ENCODE data around the gene FOXN3.

Gene FOXN3

GRCh38 chr14:89444516-89445125, 27.6 kb upstream of the FOXN3 start:
- no peak for TF ChIP-seq EZH2phosphoT487 (IDR thresholded peaks at IDR 0.05; ENCODE audit: low read depth)
- TF ChIP-seq CTCF (IDR thresholded peaks at IDR 0.05; ENCODE audit: low read depth, low read length) = no peak
- Histone ChIP-seq H3K9me3 (ENCODE audit: insufficient read depth, low read length) (no peaks in the 10 kb centered on the region), H3K4me2 (ENCODE audit: low read length) (peak overlapping the region; percentile 57), H3K9ac (ENCODE audit: low read length) (peak overlapping the region; percentile 4; the same call in 1 of the 2 replicates), H2AFZ (ENCODE audit: low read depth, low read length) (no peak overlapping the region), H3K79me2 (ENCODE audit: low read length) (no peaks in the 10 kb centered on the region), H4K20me1 (ENCODE audit: insufficient read depth, low read length) (no peaks in the 10 kb centered on the region), H3K27ac (ENCODE audit: low read length) (peak overlapping the region; percentile 44), H3K27me3 (ENCODE audit: low read depth, low read length) (no peaks in the 10 kb centered on the region), H3K4me3 (ENCODE audit: low read length) (peak overlapping the region; percentile 35; the same call in 1 of the 2 replicates), H3K4me1 (ENCODE audit: low read length) (peaks cover 32% of the 10 kb centered on the region), H3K36me3 (replicated peaks; ENCODE audit: low read depth, low read length) (no peaks in the 10 kb centered on the region)

GRCh38 chr14:89444044-89444443, 27.0 kb upstream of the FOXN3 start:
- H3K9ac ChIP-seq (ENCODE audit: low read length) = peak overlapping the region; percentile 4; the same call in 1 of the 2 replicates
- H3K79me2 ChIP-seq (ENCODE audit: low read length) = no peaks in the 10 kb centered on the region
- no peaks in the 10 kb centered on the region for H3K36me3 ChIP-seq (replicated peaks; ENCODE audit: low read depth, low read length)
- H4K20me1 ChIP-seq (ENCODE audit: insufficient read depth, low read length) = no peaks in the 10 kb centered on the region
- peaks cover 32% of the 10 kb centered on the region for H3K4me1 ChIP-seq (ENCODE audit: low read length)
- H3K27ac ChIP-seq (ENCODE audit: low read length) = peak overlapping the region; percentile 44
- no peak overlapping the region for H2AFZ ChIP-seq (ENCODE audit: low read depth, low read length)
- peak overlapping the region; percentile 35; the same call in 1 of the 2 replicates for H3K4me3 ChIP-seq (ENCODE audit: low read length)
- H3K27me3 ChIP-seq (ENCODE audit: low read depth, low read length) = no peaks in the 10 kb centered on the region
- H3K4me2 ChIP-seq (ENCODE audit: low read length) = peak overlapping the region; percentile 57
- no peaks in the 10 kb centered on the region for H3K9me3 ChIP-seq (ENCODE audit: insufficient read depth, low read length)
- no peak for TF ChIP-seq CTCF (IDR thresholded peaks at IDR 0.05; ENCODE audit: low read depth, low read length)
- no peak for TF ChIP-seq EZH2phosphoT487 (IDR thresholded peaks at IDR 0.05; ENCODE audit: low read depth)

- Histone ChIP-seq H3K4me3 (ENCODE audit: low read length) (no peak overlapping the region), H3K4me2 (ENCODE audit: low read length) (peak overlapping the region; percentile 20; the same call in 1 of the 2 replicates), H3K27ac (ENCODE audit: low read length) (no peak overlapping the region), H3K27me3 (ENCODE audit: low read depth, low read length) (no peaks in the 10 kb centered on the region), H3K4me1 (ENCODE audit: low read length) (peaks cover 32% of the 10 kb centered on the region), H3K36me3 (replicated peaks; ENCODE audit: low read depth, low read length) (no peaks in the 10 kb centered on the region), H3K9ac (ENCODE audit: low read length) (no peak overlapping the region), H4K20me1 (ENCODE audit: insufficient read depth, low read length) (no peaks in the 10 kb centered on the region), H3K9me3 (ENCODE audit: insufficient read depth, low read length) (no peaks in the 10 kb centered on the region), H2AFZ (ENCODE audit: low read depth, low read length) (no peak overlapping the region), H3K79me2 (ENCODE audit: low read length) (no peaks in the 10 kb centered on the region)
- no peak for TF ChIP-seq EZH2phosphoT487 (IDR thresholded peaks at IDR 0.05; ENCODE audit: low read depth)
- no peak for TF ChIP-seq CTCF (IDR thresholded peaks at IDR 0.05; ENCODE audit: low read depth, low read length)
These were observed 26.1 kb upstream of the FOXN3 start for GRCh38 chr14:89443042-89443629.

GRCh38 chr14:89442280-89442679, 25.2 kb upstream of the FOXN3 start:
- H3K9ac ChIP-seq (ENCODE audit: low read length) = no peak overlapping the region
- H3K27me3 ChIP-seq (ENCODE audit: low read depth, low read length) = no peaks in the 10 kb centered on the region
- H3K36me3 ChIP-seq (replicated peaks; ENCODE audit: low read depth, low read length) = no peaks in the 10 kb centered on the region
- H4K20me1 ChIP-seq (ENCODE audit: insufficient read depth, low read length) = no peaks in the 10 kb centered on the region
- no peaks in the 10 kb centered on the region for H3K79me2 ChIP-seq (ENCODE audit: low read length)
- TF ChIP-seq CTCF (IDR thresholded peaks at IDR 0.05; ENCODE audit: low read depth, low read length) (no peak), EZH2phosphoT487 (IDR thresholded peaks at IDR 0.05; ENCODE audit: low read depth) (no peak)
- peaks cover 32% of the 10 kb centered on the region for H3K4me1 ChIP-seq (ENCODE audit: low read length)
- H3K27ac ChIP-seq (ENCODE audit: low read length) = no peak overlapping the region
- no peak overlapping the region for H3K4me2 ChIP-seq (ENCODE audit: low read length)
- no peak overlapping the region for H3K4me3 ChIP-seq (ENCODE audit: low read length)
- no peaks in the 10 kb centered on the region for H3K9me3 ChIP-seq (ENCODE audit: insufficient read depth, low read length)
- H2AFZ ChIP-seq (ENCODE audit: low read depth, low read length) = no peak overlapping the region

Measured in OCI-LY3 (cell line).